ENCODE results near the gene BHLHE40.

Gene BHLHE40

GRCh38 chr3:5021116-5022092, 42.2 kb downstream of the BHLHE40 start:
- DNase-seq (ENCODE audit: low read depth) = no peak

GRCh38 chr3:5022187-5022965, 43.1 kb downstream of the BHLHE40 start:
- DNase-seq (ENCODE audit: low read depth) = no peak

GRCh38 chr3:5022966-5023776, 43.9 kb downstream of the BHLHE40 start:
- no peak for DNase-seq (ENCODE audit: low read depth)

GRCh38 chr3:5023777-5024346, 44.6 kb downstream of the BHLHE40 start:
- no peak for DNase-seq (ENCODE audit: low read depth)

GRCh38 chr3:5026046-5026362, 46.8 kb downstream of the BHLHE40 start:
- DNase-seq (ENCODE audit: low read depth) = no peak

GRCh38 chr3:5029715-5030114, 50.5 kb downstream of the BHLHE40 start:
- no peak for DNase-seq (ENCODE audit: low read depth)

GRCh38 chr3:5030152-5030551, 50.9 kb downstream of the BHLHE40 start:
- no peak for DNase-seq (ENCODE audit: low read depth)

GRCh38 chr3:5032844-5033243, 53.6 kb downstream of the BHLHE40 start:
- no peak for DNase-seq (ENCODE audit: low read depth)

Measured in stimulated activated CD8-positive, alpha-beta memory T cell treated with anti-CD3 and anti-CD28 coated beads, Interleukin-4, amount 100 ng/mL, for 24 hours (primary cell).